GM12864 (cell line): ENCODE measurements around the gene TAGLN.

Source experiments
- DNase-seq: peaks from one replicate; pipeline ENCODE4 v3.0.0-alpha.2; 2011; ENCODE audit warnings: low read depth
- H3K4me3 ChIP-seq: 2 replicates; pipeline ENCODE4 v1.5.1; 2011; ENCODE audit warnings: mild to moderate bottlenecking, low read depth, low read length, control low read depth
- TF ChIP-seq, protein P1 (sequence below): IDR thresholded peaks from 2 replicates; pipeline ENCODE4 v1.5.1; 2011; ENCODE audit warnings: low read depth, mild to moderate bottlenecking, moderate library complexity, low read length, control low read depth, inconsistent platforms; ENCODE audit errors: missing control alignments

The TAGLN gene

GRCh38 chr11:117191680-117192400, 7.3 kb upstream of the TAGLN start:
- H3K4me3 ChIP-seq = no peak overlapping the region
- TF ChIP-seq, protein P1, sequence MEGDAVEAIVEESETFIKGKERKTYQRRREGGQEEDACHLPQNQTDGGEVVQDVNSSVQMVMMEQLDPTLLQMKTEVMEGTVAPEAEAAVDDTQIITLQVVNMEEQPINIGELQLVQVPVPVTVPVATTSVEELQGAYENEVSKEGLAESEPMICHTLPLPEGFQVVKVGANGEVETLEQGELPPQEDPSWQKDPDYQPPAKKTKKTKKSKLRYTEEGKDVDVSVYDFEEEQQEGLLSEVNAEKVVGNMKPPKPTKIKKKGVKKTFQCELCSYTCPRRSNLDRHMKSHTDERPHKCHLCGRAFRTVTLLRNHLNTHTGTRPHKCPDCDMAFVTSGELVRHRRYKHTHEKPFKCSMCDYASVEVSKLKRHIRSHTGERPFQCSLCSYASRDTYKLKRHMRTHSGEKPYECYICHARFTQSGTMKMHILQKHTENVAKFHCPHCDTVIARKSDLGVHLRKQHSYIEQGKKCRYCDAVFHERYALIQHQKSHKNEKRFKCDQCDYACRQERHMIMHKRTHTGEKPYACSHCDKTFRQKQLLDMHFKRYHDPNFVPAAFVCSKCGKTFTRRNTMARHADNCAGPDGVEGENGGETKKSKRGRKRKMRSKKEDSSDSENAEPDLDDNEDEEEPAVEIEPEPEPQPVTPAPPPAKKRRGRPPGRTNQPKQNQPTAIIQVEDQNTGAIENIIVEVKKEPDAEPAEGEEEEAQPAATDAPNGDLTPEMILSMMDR = no peak
- DNase-seq = no peak

DNA sequence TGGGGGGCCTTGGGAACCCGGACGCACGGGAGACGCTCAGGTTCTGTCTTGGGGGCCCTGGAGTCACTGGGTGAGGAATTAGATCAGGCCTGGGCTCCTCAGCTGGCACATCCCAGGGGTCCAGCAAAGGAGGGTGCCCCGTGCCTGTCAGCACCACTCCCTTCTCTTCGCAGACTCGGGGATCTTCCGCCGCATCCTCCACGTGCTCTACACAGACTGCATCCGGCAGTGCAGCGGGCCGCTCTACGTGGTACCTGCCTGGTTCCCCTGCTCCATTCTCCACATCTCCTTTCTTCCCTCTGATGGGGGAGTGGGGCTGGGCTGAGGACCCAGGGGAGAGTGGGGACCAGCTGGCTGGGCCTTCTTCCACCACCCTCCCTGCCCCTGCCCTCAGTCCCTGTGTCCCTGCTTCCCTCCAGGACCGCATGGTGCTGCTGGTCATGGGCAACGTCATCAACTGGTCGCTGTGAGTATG, 6.7 kb upstream of the TAGLN start:
- no peak overlapping the region for H3K4me3 ChIP-seq
- no peak for DNase-seq
- TF ChIP-seq, protein P1 = no peak

GRCh38 chr11:117193130-117194020, 5.8 kb upstream of the TAGLN start:
- TF ChIP-seq, protein P1 = no peak

GRCh38 chr11:117194267-117194666, 4.9 kb upstream of the TAGLN start:
- TF ChIP-seq, protein P1 = no peak
- no peak for DNase-seq

More at GRCh38 chr11:117193130-117194020, 5.8 kb upstream of the TAGLN start:
- no peak for DNase-seq
- no peak overlapping the region for H3K4me3 ChIP-seq

GRCh38 chr11:117195258-117195657, 3.9 kb upstream of the TAGLN start:
- TF ChIP-seq, protein P1 = no peak
- DNase-seq = no peak
- no peak overlapping the region for H3K4me3 ChIP-seq

More at GRCh38 chr11:117194267-117194666, 4.9 kb upstream of the TAGLN start:
- H3K4me3 ChIP-seq = no peak overlapping the region

DNA sequence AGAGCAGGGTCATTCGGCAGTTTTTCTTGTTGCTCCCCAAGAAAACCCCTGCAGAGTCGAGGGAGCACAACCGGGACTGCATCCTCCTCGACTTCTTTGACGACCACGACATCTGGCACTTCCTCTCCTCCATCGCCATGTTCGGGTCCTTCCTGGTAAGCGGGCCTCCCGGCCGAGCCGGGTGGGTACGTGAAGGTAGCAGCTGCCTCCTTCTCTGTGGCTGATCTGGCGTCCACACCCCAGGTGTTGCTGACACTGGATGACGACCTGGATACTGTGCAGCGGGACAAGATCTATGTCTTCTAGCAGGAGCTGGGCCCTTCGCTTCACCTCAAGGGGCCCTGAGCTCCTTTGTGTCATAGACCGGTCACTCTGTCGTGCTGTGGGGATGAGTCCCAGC, 3.4 kb upstream of the TAGLN start:
- TF ChIP-seq, protein P1 = no peak

More for the DNA sequence above, 3.4 kb upstream of the TAGLN start:
- DNase-seq = no peak
- H3K4me3 ChIP-seq = no peak overlapping the region
